GM19023 (cell line): Measurements from ENCODE around the gene RAPGEF4.
"Not testable (repeated sequence)": the region's sequence is repeated elsewhere in the genome, so short reads cannot be mapped to it uniquely, and the experiment has no call there.

Experiments used
- ATAC-seq: cut with Tn5 transposase; IDR thresholded peaks from one replicate; pipeline ENCODE4 v1.9.1; 2021; ENCODE audit warnings: mild to moderate bottlenecking, moderate library complexity; ENCODE audit not compliant: unreplicated experiment

The RAPGEF4 gene

DNA sequence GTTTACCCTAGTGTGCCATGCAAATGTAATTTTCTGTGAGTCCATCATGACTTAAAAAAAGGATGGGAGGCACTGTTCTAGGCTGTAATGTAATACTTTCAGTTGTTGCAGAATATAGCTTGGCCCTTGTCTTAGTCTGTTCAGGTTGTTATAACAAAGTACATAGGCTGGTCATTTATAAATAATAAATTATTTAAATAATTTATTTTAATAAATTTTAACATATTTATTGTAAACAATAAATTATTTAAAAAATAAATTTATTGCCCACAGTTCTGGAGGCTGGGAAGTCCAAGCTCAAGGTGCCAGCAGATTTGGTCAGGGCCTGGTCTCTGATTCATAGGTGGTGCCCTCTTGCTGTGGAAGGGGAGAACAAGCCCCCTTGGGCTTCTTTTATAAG is 35.2 kb downstream of the RAPGEF4 start:
- ATAC-seq, result no peak

DNA sequence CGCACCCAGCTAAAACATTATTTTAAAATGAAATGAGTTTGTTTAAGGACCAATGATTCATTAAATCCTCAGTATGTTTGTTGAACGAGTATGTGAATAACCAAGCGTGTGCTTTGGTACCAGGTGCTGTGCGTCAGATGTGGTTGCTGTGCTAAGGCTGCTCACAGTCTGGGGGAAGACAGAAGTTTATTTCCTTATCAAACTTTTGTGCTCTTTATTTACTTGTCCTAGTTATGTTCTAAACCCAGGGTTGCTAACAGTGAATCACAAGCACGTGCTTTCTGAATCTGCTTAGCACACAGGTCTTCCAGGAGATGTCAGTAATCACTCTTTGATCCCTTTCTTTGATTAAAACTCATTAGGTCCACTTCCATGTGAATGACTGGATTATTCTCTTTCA is 37.0 kb downstream of the RAPGEF4 start:
- no peak for ATAC-seq

DNA sequence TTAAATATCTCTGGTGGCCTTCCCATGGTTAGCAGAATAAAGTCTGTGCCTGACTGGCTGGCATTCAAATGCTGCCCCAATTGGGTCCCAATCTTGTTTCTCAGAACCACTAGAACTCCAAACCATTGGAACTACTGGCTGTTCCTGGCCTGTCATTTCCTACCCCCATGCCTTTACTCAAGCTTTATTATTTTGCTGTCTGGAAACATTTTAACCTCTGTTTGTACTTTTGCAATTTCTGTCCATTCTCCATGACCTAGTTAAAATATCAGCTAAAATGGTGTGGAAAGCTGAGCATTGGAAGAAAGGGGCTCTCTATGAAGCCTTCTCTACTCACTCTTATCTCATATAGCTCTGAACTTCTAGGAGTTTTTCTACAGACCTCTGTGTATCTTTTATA is 38.7 kb downstream of the RAPGEF4 start:
- ATAC-seq, result no peak

DNA sequence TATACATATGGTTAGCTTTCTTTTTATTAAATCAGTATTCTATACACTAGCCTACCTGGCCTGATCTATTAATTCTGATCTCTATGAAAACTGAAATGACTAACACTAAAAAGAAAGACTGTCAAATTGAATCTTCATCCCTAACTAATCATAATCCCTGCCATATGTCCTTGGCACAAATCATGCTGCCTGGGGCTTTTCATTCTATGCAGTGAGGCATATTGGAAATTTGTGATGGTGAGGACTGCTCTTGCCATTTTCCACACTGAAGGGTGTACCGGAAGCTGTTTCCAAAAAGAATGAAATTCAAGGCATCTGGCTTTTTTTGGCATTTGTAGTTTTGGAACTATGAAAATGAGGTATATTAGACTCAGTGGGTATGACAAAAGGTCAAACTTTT is 39.7 kb downstream of the RAPGEF4 start:
- no peak for ATAC-seq

DNA sequence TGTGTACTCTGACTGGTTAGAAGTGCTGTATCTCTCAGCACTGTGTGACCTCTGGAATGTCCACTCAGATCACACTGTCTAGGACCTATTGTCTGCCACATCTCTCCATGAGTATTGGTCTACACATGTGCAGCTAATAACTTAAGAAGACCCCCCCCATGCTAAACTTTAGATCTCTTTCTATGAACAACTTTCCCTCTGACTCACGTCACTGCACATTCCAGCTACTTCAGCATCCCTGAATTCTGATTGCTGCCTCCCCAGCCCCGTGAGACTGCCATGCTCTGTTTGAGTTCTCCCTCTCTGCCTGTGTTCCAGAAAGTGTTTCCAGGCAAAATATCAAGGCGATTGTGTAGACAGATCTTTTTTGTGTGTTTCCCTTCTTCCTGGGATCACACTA is 41.8 kb downstream of the RAPGEF4 start:
- no peak for ATAC-seq

DNA sequence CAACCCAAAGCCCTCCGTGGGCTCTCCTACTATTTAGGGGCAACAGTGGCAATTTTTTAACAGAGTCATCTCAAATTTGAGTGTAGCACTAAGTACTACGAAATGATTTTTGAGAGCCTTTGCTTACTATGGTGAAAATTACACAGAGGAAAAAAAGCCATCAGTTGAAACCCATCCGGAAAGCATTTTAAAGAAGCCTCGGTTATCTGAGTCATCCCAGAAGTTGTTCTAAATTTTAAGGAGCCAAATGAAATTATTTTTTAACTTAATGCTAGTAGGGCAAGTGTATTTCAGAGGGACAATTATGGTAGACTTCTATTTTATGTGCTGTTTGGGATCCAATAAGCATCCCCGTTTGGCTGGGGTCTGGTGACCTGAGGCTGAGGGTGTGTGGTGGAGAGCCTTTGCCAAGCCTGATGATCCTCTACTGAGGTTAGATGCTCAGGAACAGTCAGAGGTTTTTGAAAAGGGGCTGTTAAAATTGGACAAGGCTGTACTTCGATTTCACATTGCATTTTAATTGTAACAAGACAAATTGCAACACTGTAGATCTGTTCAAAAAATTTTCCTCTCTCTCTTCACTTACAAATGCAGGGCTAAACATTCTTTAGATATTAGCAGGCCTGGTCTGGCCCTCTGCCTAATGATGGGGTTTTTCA is 47.0 kb downstream of the RAPGEF4 start:
- ATAC-seq, result no peak

DNA sequence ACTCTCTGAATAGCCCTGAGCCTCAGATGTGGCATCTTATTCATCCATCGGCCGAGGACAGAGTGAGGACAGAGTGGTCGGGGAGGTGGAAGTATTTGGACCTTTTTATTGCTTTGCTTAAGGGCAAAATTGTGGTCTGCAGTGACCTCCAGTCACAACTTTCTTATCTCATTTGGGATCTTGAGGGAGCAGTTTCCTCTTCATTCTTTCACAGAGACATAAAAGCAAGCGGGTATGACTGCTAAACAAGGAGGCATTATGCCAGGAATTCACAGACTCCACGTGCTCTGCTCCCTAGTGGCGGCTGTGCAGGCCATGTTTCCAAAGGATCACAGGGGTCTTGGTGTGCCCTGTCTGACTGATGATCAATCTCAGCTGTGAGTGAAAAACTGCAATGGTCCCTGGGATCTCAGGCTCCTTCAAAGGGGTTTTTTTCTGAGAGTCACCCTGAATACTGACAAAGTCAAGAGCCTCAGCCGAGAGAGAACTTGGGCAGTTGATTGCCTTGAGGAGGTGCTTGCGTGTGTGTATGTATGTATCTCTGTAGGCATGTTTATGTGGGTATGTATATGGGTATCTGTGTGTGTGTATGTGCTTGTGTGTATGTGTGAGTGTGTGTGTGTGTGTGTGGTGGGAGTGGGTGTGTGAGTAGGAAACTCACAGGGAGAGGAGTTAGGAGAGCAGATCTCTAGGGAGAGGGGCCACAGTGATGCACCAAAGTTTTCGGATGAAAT is 47.7 kb downstream of the RAPGEF4 start:
- ATAC-seq, result no peak

DNA sequence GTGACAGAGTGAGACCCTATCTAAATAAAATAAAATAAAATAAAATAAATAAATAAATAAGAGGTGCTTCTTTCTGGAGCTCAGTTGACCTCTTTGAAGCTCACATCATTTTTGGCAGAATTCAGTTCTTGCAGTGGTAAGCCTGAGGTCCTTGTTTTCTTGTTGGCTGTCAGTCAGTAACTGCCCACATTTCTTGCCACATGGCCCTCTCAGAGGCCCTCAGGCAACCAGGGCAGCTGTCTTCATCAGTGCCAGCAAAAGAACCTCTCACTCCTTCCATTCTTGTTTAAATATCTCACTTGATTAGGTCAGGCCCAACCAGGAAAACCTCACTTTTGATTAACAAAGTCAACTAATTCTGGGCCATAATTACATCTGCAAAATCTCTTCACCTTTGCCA is 53.2 kb downstream of the RAPGEF4 start:
- ATAC-seq, result no peak

DNA sequence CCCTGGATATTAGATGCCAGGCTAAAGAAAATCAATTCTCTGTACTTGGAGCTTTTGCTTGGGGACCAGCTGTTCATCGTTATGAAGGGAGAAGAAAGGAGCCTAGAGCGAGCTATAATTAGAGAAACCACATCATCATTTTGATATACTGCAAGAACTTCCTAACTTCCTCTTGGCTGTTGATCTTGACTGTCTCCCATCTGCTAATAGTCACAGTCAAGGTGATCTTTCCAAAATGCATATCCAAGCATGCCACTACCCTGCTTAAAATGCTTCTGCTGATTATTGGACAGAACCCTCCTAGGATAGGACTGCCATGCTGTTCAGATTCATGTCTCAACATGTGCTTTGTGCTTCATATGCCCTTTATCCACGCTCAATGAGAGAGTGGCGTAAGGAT is 54.8 kb downstream of the RAPGEF4 start:
- ATAC-seq, result no peak

DNA sequence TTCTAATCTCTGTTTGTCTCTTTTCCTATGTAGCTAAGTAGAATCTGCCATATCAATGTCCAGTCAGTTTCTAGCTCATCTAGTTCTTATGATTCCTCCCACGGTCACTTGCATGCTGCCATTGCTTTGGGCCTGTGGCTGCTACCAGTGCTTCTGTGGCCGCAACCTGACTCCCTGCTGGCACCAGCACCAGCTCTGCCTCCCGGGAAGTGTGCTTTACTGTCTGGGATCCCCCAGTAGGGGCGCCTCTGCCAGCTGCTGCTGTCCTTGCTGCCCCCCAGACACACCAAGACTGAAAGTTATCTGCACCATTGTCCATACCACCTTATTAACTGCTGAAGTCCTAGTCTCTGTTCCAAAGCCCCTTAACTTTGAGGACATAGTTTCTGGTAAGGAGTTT is 56.3 kb downstream of the RAPGEF4 start:
- no peak for ATAC-seq

DNA sequence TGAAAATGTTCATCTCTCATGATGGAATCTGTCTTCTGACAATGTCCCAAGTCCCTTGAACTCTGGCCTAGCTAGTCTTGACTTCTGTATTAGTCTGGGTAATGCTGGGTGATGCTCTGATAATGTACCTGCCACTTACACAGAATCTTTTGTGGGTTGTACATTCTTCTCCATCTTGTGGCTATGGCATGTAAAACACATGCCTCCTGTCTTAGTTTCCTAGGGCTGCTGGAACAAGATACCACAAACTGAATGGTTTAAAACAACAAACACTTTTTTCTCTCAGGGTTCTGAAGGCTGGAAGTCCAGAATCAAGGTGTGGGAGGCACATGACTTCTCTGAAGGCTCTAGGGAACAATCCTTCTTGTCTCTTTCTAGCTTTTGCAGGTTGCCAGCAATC is 57.1 kb downstream of the RAPGEF4 start:
- ATAC-seq, result no peak

DNA sequence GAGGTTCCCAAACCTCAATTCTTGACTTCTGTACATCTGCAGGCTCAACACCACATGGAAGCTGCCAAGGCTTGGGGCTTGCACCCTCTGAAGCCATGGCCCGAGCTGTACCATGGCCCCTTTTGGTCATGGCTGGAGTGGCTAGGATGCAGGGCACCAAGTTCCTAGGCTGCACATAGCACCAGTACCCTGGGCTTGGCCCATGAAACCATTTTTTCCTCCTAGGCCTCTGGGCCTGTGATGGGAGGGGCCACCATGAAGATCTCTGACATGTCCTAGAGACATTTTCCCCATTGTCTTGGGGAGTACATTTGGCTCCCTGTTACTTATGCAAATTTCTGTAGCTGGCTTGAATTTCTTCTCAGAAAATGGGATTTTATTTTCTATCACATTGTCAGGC is 67.7 kb downstream of the RAPGEF4 start:
- not testable (repeated sequence) for ATAC-seq

DNA sequence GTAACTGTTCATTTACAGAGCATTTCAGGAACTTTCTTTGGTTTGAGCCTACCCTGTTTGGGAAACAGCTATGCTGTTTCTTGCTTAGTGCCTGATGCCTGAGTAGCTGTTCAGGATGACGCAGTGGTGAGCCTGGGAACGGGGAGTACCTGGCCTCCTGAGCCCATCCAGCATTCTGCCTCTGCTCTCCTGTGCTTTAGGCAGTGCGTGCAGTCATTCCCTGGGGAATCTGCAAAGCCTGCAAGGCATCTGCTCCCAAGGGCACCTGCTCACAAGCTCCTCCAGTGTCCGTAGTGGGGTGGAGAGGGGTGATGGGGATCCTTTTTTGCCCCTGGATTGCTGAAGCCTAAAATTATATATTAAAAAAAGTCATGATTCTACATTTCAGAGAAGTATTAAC is 68.8 kb downstream of the RAPGEF4 start:
- ATAC-seq, result no peak

DNA sequence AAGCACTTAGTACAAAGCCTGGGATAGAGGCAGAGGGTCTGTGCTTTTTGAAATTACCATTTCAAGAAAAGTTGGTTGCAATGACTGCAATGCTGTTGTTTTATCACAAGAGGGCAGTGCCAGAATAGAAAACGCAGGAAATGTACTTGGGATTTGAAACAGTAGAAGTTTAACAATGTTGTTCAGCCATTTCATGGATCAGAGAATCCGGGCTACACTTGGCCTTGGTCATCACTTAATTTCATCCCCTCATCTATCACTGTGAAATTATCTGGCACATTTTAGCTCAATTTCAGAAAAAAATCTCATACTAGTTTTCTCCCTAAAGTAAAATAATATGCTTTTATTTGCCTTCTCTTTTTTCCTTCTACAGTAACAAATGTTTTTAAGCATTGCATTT is 70.8 kb downstream of the RAPGEF4 start:
- no peak for ATAC-seq

DNA sequence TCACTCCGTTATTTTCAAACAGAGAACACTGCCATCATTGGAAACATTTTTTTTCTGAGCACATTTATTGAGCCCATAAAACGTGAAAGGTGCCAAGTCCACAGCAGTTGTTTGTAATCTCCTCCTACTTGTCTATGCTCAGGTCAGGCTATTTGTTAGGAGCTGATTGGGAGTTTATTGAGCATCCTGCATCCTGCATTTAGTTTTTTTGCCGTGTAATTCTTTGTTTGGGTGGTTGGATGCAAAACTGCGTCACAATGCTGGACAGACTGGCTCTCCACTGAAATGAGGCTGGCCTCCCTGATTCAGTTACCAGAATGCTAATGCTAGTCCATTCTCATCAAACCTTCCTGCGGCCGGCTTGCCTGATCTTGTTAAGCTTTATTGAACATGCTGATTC is 71.4 kb downstream of the RAPGEF4 start:
- ATAC-seq, result no peak

DNA sequence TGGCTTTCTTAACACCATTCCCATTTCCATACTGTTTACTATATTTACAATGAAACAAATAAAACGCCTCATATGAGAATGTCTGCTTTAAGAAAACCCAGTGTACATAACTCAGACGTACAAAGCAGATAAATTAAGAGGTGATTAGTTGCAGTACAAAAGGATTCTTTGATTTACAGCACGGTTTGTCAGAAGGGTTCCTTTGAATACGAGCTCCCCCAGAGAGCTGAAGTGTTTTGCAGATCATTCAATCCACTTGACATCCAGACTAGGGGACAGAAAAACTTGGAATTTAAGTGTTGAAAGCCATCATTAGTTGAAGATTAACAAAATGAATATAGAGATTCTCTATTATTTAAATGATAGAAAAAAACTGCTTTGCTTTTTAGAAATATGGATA is 72.5 kb downstream of the RAPGEF4 start:
- ATAC-seq, result no peak

DNA sequence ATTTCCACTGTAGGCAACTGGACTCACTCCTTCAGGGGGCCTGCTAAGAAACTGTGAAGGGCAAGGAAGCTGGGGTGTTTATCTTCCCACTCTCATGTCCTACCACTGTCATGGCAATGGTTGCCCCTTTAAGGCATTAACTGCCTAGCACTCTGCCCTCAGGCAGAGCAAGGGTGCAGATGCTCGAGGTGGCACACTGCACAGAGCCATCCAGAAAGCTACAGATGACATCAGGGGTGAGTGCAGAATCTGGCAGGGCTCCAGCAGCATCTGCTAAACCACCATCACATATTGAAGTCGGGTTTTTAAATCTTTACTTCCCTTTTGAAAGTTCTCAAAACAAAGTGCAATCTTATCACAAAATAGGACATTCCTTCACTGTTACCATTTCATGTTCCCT is 75.4 kb downstream of the RAPGEF4 start:
- no peak for ATAC-seq

DNA sequence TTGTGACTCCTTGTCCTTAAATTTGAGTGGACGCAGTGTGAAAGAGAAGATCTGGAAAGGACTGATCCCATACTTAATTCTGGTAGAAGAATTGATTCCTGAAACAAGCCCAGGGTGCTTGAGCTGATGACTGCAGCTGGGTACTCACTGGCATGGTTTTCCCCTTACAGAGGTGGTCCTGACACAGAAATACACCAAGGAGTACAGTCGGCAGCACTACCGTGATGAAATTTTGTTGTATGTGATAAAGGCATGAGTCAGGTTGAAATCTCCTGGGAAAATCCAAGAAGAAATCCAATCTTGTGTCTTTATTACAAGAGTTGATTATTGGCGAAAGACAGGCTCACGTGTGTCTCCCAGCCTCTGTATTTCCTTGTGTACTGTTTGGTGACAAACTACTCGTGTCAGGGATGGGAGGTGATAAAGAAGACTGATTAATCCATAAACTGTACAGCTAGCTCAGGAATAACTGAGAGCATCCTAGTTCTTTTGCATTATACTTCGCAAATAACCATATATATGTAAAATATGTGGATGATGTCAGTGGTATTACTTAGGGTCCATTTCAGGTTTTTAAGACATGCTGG is 76.6 kb downstream of the RAPGEF4 start:
- ATAC-seq, result no peak

DNA sequence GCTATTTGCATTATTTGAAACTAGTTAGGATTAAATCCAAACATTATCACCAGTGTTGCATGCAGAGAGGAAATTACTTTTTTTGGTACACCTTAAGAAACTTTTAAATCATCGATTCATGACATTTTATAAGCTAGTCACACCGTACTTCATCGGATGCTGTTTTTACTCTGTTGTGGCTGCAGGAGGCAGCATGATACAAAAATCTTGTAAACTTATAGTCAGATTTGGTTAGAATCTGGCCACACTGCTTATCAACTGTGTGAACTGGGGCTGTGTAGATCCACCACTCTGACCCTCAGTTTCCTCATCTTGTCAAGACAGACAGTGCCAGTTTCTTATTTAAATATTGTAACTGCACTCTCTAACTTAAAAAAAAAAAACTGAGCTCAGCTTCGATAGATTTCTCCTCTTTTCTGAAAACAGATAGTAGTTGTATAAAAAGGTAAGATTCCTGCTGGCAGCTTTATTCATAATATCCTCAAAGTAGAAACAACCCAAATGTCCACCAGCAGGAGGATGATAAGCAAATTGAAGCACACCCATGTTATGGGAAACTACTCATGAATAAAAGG is 77.8 kb downstream of the RAPGEF4 start:
- no peak for ATAC-seq

DNA sequence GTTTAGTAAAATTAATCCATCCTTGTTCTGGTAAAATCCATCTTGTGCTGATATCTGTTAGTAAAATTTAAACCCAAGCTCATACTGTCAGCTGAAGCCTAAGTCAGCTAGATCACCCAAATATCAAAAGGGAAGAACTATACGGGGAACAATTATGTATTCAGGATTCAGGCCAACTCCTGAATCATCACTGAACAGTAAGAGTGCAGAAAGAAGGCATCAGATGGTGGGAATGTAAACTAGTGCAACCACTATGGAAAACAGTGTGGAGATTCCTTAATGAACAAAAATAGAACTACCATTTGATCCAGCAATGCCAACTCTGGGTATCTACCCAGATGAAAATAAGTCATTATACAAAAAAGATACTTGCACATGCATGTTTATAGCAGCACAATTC is 81.8 kb downstream of the RAPGEF4 start:
- no peak for ATAC-seq

DNA sequence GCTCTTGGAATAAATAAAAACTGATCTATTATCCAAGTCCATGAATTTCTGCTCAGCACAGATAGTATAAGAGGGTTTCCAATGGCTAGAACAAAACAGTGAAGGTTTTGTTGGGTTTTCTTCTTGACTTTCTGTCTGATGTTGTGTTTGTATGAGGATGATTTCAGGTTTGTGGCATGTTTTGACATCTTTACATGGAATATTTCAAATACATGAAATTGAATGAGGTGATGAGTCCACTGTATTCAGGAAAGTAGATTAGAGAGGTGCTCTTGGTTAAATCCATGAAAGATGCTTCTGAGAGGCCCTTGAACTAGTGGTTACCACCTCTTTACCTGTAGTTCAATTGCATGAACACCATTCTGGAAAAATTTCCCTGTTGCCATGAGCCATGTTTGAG is 84.3 kb downstream of the RAPGEF4 start:
- ATAC-seq, result no peak
